ENCODE measurements around the gene SETD7. TPM values are rescaled to one million over a fixed set of nuclear protein-coding genes. Genes with fewer than 3 reads are reported as not detected.

The SETD7 gene
- total RNA-seq, result 10 to 100 TPM; 23.1 to 23.5 TPM
- polyA plus RNA-seq (2013, experiment 1 of 2), result 9.1 TPM
- polyA plus RNA-seq (2013, experiment 2 of 2), result 11.9 TPM
- 22.7 to 86.4 (median 54.0) reads per million in 172 experiments for total RNA-seq

DNA sequence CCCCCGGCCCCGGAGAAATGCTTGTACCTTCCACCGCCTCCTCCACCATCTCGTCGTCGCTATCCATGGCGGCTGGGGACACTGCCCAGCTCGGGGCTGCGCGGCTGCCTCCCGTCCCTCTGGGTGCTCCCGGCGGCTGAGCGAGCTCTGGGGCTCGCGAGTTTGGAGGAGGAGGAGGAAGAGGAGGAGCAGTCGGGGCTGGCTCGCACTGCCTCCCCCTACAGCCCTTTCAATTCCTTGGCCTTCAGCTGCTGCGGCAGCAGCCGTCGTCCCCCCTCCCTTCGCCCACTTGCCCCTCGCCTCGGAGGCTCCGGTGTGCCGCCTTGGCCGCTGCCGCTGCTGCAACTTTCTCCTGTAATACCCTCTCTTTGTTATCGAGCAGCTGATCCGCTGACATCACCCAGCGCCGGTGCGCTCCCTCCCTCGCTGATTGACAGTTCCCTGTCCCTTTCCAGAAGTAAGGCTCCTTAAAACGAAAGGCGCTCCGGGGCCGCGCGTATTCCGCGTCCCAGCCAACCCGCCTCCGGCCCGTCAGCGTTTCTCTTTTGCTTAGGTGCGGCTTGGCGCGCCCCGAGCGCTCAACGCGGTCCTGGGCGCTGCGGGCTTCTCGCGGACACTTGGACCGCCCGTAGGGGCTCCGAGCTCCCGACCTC lies at the start of gene SETD7:
TSS of gene SETD7 (minus strand) at position 149 of the 653 bp plus-strand sequence. CDS start at position 67, 82 bp downstream.
- intact Hi-C loops (cut with DNase I, micrococcal nuclease), result loop anchor here (2.0 to 10.0 kb wide), 4 partner anchors 103 to 969 kb away; partner anchors contain the start of genes ELF2 (in 1 of the 2), ELMOD2 (in 1 of the 2) and MAML3 (in 1 of the 2)
- H3K9me3 Mint-ChIP-seq, result no peaks in the 10 kb centered on the region
- Histone ChIP-seq H3K27me3 (ENCODE audit: control insufficient read depth in 1 of 2, insufficient read depth in 2 of 2, low read length in 2 of 2) (no peaks in the 10 kb centered on the region), H3K4me1 (ENCODE audit: insufficient read depth, low read length) (peaks cover 47% of the 10 kb centered on the region), H3K9me3 (ENCODE audit: control insufficient read depth in 1 of 2, insufficient read depth in 1 of 2, low read length in 2 of 2) (no peaks in the 10 kb centered on the region), H3K36me3 (ENCODE audit: insufficient read depth, low read length) (no peaks in the 10 kb centered on the region), H3K27ac (ENCODE audit: low read depth in 1 of 2, low read length in 2 of 2) (peak within 1 kb of the TSS; percentile 74 to 91), H3K4me3 (ENCODE audit: low read length) (peak within 1 kb of the TSS; percentile 96)
- peaks cover 9% of the 10 kb centered on the region for H3K27me3 Mint-ChIP-seq
- CTCF ChIA-PET, result interaction anchor here (1.1 to 1.6 kb wide), 3 partner anchors 95 to 103 kb away, joined by 3 to 4 read pairs (median 4); no protein-coding TSS in a partner anchor
- H3K36me3 Mint-ChIP-seq (ENCODE audit: low read depth), result peaks cover 19% of the 10 kb centered on the region
- ATAC-seq (ENCODE audit: poor library complexity) (peak; percentile 32), DNase-seq (peak; percentile 31 to 80 (median 45))
- peak within 1 kb of the TSS; percentile 100 for H3K4me3 Mint-ChIP-seq
- TF ChIP-seq CTCF (IDR thresholded peaks at IDR 0.05), result no peak
- peak within 1 kb of the TSS; percentile 99 for H3K27ac Mint-ChIP-seq
- H3K4me1 Mint-ChIP-seq (ENCODE audit: low read depth), result peaks cover 72% of the 10 kb centered on the region
- POLR2A ChIA-PET, result interaction anchor here (0.6 to 4.7 kb wide), 27 partner anchors 8 to 687 kb away, joined by 3 to 67 read pairs (median 5); partner anchors contain the start of genes ELF2, MAML3, MGST2 and NAA15

GRCh38 chr4:139605516-139605915 lies 49.5 kb upstream of the SETD7 start:
- intact Hi-C loops (cut with DNase I, micrococcal nuclease), result loop anchor here in 1 of 2 experiments (10.0 kb wide), 1 partner anchor 159 kb away; no protein-coding TSS in a partner anchor
- CTCF ChIA-PET, result interaction anchor here (1.2 to 1.9 kb wide), 2 partner anchors 14 to 46 kb away, joined by 3 to 7 read pairs; no protein-coding TSS in a partner anchor
- Histone ChIP-seq H3K36me3 (ENCODE audit: insufficient read depth, low read length) (no peaks in the 10 kb centered on the region), H3K27ac (ENCODE audit: low read depth in 1 of 2, low read length in 2 of 2) (no peak overlapping the region), H3K4me3 (ENCODE audit: low read length) (no peak overlapping the region), H3K9me3 (ENCODE audit: control insufficient read depth in 1 of 2, insufficient read depth in 1 of 2, low read length in 2 of 2) (no peaks in the 10 kb centered on the region), H3K4me1 (ENCODE audit: insufficient read depth, low read length) (peaks cover 12% of the 10 kb centered on the region), H3K27me3 (ENCODE audit: control insufficient read depth in 1 of 2, insufficient read depth in 2 of 2, low read length in 2 of 2) (no peaks in the 10 kb centered on the region)
- Mint-ChIP-seq H3K36me3 (ENCODE audit: low read depth) (no peaks in the 10 kb centered on the region), H3K27ac (no peak overlapping the region), H3K9me3 (no peaks in the 10 kb centered on the region), H3K27me3 (peaks cover 21% of the 10 kb centered on the region), H3K4me1 (ENCODE audit: low read depth) (peaks cover 15% of the 10 kb centered on the region), H3K4me3 (peak overlapping the region; percentile 30)
- DNase-seq (no peak), ATAC-seq (ENCODE audit: poor library complexity) (no peak)
- POLR2A ChIA-PET, result interaction anchor here (1.3 to 1.5 kb wide), 2 partner anchors 49 to 153 kb away, joined by 4 to 8 read pairs; partner anchors contain the start of gene SETD7
- TF ChIP-seq CTCF (IDR thresholded peaks at IDR 0.05), result no peak

DNA sequence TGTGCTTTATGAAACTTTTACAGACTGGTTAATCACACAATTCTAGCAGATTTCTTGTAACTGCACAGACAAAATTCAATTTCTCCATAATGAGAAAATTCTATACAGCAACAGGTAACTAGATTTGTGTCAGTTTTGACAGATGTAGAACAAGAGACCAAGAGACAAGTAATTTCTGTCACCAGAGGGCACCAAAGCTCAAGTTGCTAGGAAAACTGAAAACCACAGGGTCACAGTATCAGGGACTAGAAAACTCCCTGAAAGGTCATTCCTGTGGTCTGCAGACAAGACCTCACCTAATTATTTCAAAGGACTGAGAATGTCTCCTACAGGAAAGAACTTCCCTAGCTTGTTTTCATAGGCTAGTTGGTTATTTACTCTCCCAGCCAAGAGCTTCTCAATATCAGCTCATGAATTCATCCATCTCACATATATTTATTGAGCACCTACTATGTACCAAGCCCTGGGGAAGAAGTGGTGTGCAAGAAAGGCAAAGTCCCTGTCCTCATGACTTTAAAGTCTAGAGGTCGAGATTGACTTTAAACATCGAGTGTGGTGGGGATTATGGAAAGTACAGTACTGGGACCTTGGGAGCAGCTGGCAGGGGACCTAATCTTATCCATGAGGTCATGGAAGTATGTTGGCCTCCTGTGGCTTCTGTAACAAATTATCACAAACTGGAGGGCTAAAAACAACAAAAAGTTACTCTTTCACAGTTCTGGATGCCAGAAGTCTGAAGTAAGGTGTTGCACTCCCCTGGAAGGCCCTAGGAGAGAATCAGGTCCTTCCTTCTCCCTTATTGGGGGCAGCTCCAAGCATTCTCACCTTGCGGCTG lies 47.8 kb upstream of the SETD7 start:
- Mint-ChIP-seq H3K9me3 (no peaks in the 10 kb centered on the region), H3K4me3 (no peak overlapping the region), H3K27me3 (peaks cover 11% of the 10 kb centered on the region), H3K36me3 (ENCODE audit: low read depth) (no peaks in the 10 kb centered on the region), H3K4me1 (ENCODE audit: low read depth) (peaks cover 15% of the 10 kb centered on the region), H3K27ac (no peak overlapping the region)
- H3K9me3 ChIP-seq (ENCODE audit: control insufficient read depth in 1 of 2, insufficient read depth in 1 of 2, low read length in 2 of 2), result no peaks in the 10 kb centered on the region
- no peaks in the 10 kb centered on the region for H3K27me3 ChIP-seq (ENCODE audit: control insufficient read depth in 1 of 2, insufficient read depth in 2 of 2, low read length in 2 of 2)
- DNase-seq, result peak in 7 of 14 experiments; percentile 5 to 71 (median 48)
- no peak overlapping the region for H3K27ac ChIP-seq (ENCODE audit: low read depth in 1 of 2, low read length in 2 of 2)
- no peak for ATAC-seq (ENCODE audit: poor library complexity)
- TF ChIP-seq CTCF (IDR thresholded peaks at IDR 0.05), result peak; percentile 62
- no peaks in the 10 kb centered on the region for H3K36me3 ChIP-seq (ENCODE audit: insufficient read depth, low read length)
- CTCF ChIA-PET, result interaction anchor here (0.8 to 2.0 kb wide), 6 partner anchors 42 to 649 kb away, joined by 3 to 12 read pairs (median 4); no protein-coding TSS in a partner anchor
- intact Hi-C loops (cut with DNase I, micrococcal nuclease), result loop anchor here (1.0 to 10.0 kb wide), 3 partner anchors 48 to 649 kb away; no protein-coding TSS in a partner anchor
- POLR2A ChIA-PET, result interaction anchor here (0.9 kb wide), 1 partner anchor 47 kb away, joined by 6 read pairs; no protein-coding TSS in a partner anchor
- no peak overlapping the region for H3K4me3 ChIP-seq (ENCODE audit: low read length)
- H3K4me1 ChIP-seq (ENCODE audit: insufficient read depth, low read length), result peaks cover 12% of the 10 kb centered on the region

All from CD4-positive, alpha-beta T cell (primary cell).